ENCODE measurements around the gene BCL11A.

The BCL11A gene

DNA sequence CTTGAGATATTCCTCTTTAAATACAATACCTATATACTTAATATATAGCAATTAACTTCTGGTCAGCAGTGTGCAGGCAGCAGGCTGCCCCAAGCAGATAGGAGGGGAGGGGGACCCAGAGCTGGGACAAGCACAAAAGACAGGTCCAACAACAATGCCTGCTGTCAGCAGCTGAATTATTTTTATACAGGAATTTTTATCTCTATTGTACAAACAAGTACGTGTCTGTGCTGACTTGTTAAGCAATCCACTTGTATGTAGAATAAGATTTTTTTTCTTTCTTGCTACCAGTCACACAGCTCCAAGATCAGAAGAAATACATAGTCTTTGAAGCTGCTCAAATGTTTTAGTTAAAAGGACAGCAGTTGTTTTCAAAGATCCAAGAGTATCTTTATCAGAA, 16.7 kb downstream of the BCL11A start:
- no peak for DNase-seq (ENCODE audit: low read depth, low spot score)
- H3K36me3 ChIP-seq (ENCODE audit: insufficient read depth, low read length): no peaks in the 10 kb centered on the region
- no peak overlapping the region for H3K27ac ChIP-seq
- TF ChIP-seq POLR2AphosphoS5 (IDR thresholded peaks at IDR 0.05; ENCODE audit: borderline replicate concordance, low read depth, low read length) (no peak), FOXP2 (optimal IDR thresholded peaks at IDR 0.05; ENCODE audit: control extremely low read depth, extremely low read length, insufficient read depth) (no peak), EZH2 (IDR thresholded peaks at IDR 0.05) (no peak)
- no peak overlapping the region for H3K4me3 ChIP-seq
- H3K9ac ChIP-seq (ENCODE audit: insufficient read length): no peak overlapping the region
- no peaks in the 10 kb centered on the region for H3K9me3 ChIP-seq (ENCODE audit: low read depth, low read length)

DNA sequence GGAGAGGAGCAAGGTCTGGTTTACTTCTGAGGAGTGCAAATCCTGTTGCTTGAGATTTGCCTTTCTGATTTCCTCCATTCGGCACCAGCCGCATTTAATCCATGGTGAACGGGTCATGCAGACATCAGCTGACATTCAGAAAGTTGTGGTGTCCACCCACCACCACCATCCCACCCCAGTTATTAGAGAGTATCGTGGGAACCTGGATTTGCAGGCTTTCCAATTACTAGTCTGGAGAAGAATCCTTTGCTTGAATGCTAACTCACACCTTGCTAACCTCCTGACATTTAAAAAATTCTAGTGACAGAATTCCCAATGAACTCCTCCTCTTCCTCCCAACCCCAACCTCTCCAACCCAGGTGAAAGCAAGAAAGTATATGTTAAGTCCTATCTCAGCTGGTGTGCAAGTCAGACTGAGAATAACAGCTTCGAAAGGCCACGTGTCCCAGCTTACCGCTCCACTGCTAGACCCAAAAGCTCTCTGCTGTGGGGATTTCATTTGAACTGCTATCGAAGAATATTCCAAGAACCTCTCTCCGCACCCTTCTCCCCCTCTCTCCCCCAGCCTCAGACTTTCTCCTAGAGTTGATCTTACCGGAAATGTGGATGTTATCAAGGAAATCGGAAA, 17.7 kb downstream of the BCL11A start:
- Histone ChIP-seq H3K9me3 (ENCODE audit: low read depth, low read length) (no peaks in the 10 kb centered on the region), H3K9ac (ENCODE audit: insufficient read length) (no peak overlapping the region), H3K36me3 (ENCODE audit: insufficient read depth, low read length) (no peaks in the 10 kb centered on the region), H3K27ac (no peak overlapping the region), H3K4me3 (no peak overlapping the region)
- TF ChIP-seq POLR2AphosphoS5 (IDR thresholded peaks at IDR 0.05; ENCODE audit: borderline replicate concordance, low read depth, low read length) (no peak), FOXP2 (optimal IDR thresholded peaks at IDR 0.05; ENCODE audit: control extremely low read depth, extremely low read length, insufficient read depth) (no peak), EZH2 (IDR thresholded peaks at IDR 0.05) (no peak)
- DNase-seq (ENCODE audit: low read depth, low spot score): no peak

DNA sequence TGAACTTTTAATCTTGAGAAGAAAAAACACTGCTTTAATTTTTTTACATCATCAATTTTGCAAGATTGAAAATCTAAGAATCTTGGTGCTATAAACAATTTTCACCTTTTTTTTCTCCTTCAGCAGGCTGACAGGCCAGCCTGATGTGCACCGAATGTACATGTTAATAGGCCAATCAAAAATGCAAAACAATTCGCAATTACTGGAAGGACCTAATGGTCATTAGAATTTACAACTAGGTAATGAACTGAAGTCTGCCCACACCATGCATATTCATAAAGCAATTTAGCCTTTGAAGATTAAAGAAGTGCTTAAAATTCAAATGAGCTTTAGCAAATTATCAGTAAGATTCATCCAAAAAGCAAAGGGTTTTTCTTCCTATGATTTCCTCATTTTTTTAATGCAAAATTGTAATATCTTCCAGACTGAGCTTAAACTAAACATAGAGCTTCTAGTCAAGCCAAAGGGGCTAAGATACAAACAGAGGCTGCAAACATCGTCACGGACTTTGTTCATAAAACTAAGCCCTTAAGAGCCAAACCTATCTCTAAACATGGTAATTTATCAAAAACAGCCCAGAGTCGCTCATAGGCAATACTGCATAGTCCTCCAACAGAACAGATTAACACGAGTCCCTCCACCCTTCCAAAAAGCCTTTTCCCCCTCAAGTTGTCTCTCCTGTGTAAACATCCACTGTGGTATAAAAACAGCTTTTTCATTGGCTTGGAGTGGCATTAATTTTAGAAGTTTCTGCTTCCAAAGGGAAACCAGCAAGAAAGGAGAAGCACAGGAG, 18.4 kb downstream of the BCL11A start:
- H3K36me3 ChIP-seq (ENCODE audit: insufficient read depth, low read length): no peaks in the 10 kb centered on the region
- TF ChIP-seq POLR2AphosphoS5 (IDR thresholded peaks at IDR 0.05; ENCODE audit: borderline replicate concordance, low read depth, low read length) (no peak), EZH2 (IDR thresholded peaks at IDR 0.05) (no peak), FOXP2 (optimal IDR thresholded peaks at IDR 0.05; ENCODE audit: control extremely low read depth, extremely low read length, insufficient read depth) (no peak)
- DNase-seq (ENCODE audit: low read depth, low spot score): no peak
- no peaks in the 10 kb centered on the region for H3K9me3 ChIP-seq (ENCODE audit: low read depth, low read length)
- no peak overlapping the region for H3K27ac ChIP-seq
- H3K9ac ChIP-seq (ENCODE audit: insufficient read length): no peak overlapping the region
- no peak overlapping the region for H3K4me3 ChIP-seq

DNA sequence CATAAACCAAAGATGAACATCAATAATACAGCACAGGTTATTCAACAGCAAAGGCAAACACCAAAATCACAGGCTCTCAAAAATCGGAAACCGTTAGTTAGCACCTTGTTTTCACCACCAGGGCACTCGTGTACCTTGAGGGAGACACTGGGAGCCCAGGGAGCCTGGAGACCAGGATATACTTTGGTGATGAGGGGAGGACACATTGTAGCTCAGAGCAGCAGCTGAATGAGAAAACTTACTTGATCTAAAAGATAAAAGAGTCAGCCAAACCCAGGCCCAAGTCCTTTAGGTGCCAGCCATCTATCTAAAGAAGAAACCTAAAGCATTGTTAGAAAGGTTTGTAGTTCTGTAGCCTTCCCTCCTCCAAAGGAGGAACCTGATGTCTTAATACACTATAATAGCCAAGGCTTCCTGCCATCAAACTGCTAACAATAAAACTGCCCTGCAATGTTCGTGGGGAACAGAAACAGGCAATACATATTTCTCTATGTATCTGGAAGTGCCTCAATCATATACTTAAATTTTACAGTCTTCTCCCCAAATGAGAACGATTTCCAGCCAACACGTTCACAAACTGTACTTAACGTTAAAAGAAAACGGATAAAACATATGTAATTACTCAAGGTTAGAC, 19.3 kb downstream of the BCL11A start:
- Histone ChIP-seq H3K27ac (no peak overlapping the region), H3K36me3 (ENCODE audit: insufficient read depth, low read length) (no peaks in the 10 kb centered on the region), H3K4me3 (no peak overlapping the region), H3K9me3 (ENCODE audit: low read depth, low read length) (no peaks in the 10 kb centered on the region), H3K9ac (ENCODE audit: insufficient read length) (no peak overlapping the region)
- TF ChIP-seq FOXP2 (optimal IDR thresholded peaks at IDR 0.05; ENCODE audit: control extremely low read depth, extremely low read length, insufficient read depth) (no peak), EZH2 (IDR thresholded peaks at IDR 0.05) (no peak), POLR2AphosphoS5 (IDR thresholded peaks at IDR 0.05; ENCODE audit: borderline replicate concordance, low read depth, low read length) (no peak)
- DNase-seq (ENCODE audit: low read depth, low spot score): no peak

DNA sequence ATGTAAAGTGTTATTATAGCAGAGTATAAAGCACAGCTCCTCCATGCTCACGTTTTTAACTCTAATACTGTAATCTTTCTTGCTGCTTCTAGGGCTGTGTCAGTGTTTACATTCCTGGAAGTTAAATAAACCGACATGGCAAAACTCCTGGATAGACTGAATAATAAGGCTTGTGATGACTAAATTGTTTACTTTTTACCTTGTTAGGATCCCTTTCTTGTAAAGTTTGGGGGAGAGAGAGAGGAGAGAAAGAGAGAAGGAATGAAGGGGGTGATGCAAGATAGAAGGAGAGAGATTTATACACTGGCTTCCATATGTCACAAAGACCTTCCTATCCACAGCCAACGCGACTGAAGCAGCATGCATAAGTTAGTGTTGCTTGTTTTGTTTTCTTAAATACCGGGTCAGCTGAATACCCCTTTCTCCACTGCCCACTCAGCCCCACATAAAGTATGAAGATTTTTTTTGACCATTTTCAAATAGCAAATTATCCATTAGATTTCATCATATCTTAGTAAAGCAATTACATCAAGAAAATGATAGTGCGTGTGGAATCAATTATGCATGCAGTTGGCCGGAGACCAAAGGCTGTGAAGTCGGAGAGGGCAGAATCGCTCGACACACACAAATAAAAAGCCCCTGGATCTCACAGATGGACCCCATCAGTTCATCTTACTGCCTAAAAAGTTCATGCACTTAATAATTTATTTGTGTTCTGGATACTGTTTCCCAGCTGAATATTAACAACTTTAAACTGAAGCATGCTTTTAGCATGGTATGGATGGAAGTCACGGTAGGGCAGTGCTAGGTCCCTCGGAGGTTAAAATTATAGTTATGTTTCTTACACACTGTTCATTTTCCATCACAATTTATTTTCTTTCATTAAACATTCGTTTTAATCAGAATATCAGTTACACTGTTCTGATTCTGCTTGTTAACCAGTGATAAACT, 20.1 kb downstream of the BCL11A start:
- peak overlapping the region; percentile 47 for H3K4me3 ChIP-seq
- H3K9me3 ChIP-seq (ENCODE audit: low read depth, low read length): no peaks in the 10 kb centered on the region
- H3K36me3 ChIP-seq (ENCODE audit: insufficient read depth, low read length): no peaks in the 10 kb centered on the region
- DNase-seq (ENCODE audit: low read depth, low spot score): no peak
- H3K27ac ChIP-seq: peak overlapping the region; percentile 62
- TF ChIP-seq FOXP2 (optimal IDR thresholded peaks at IDR 0.05; ENCODE audit: control extremely low read depth, extremely low read length, insufficient read depth): no peak
- TF ChIP-seq EZH2 (IDR thresholded peaks at IDR 0.05): no peak
- no peak for TF ChIP-seq POLR2AphosphoS5 (IDR thresholded peaks at IDR 0.05; ENCODE audit: borderline replicate concordance, low read depth, low read length)
- H3K9ac ChIP-seq (ENCODE audit: insufficient read length): peak overlapping the region; percentile 32

DNA sequence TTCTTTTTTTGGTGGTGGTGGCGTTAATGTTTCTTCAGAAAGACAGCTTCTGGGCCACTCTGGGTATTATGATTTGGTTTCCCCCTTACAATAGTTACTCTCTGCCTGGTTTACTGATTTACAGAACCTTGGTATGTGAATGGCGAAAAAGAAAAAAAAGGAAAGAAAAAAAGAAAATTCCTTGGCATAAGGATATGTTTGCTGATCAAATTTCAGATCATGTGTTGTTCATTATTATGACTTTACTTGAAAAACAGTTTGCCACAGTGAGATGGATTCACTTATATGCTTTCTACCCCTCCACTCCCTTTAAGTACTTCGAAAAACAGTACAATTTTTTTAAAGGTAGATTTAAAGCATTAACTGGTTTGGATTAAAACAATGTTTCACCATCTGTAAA, 21.0 kb downstream of the BCL11A start:
- Histone ChIP-seq H3K9ac (ENCODE audit: insufficient read length) (no peak overlapping the region), H3K4me3 (no peak overlapping the region; the same call in 1 of the 2 replicates)
- TF ChIP-seq POLR2AphosphoS5 (IDR thresholded peaks at IDR 0.05; ENCODE audit: borderline replicate concordance, low read depth, low read length) (no peak), FOXP2 (optimal IDR thresholded peaks at IDR 0.05; ENCODE audit: control extremely low read depth, extremely low read length, insufficient read depth) (no peak), EZH2 (IDR thresholded peaks at IDR 0.05) (no peak)

DNA sequence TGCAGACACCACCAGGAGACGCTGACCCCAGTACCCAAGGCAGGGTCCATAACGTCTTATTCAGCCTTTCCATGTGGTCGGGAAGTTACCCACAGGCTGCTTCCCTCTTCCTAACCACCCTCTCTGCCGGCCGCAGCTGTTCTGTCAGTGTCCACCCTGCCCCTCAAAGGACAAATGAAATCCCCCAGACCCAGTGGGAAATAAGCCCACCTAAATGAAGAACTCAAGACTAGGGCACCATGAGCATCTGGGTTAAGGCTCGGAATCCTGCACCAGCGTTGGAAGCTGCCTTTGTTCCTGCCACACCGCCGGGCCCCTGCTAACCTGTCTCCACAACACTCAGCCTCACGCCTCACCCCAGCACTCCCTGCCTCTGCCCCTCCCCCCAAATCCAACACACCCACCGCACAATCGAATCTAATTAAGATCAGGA, 21.7 kb downstream of the BCL11A start:
- peak overlapping the region; percentile 62; the same call in 1 of the 2 replicates for H3K27ac ChIP-seq
- H3K9ac ChIP-seq (ENCODE audit: insufficient read length): no peak overlapping the region
- no peaks in the 10 kb centered on the region for H3K9me3 ChIP-seq (ENCODE audit: low read depth, low read length)
- H3K36me3 ChIP-seq (ENCODE audit: insufficient read depth, low read length): no peaks in the 10 kb centered on the region
- TF ChIP-seq POLR2AphosphoS5 (IDR thresholded peaks at IDR 0.05; ENCODE audit: borderline replicate concordance, low read depth, low read length) (no peak), EZH2 (IDR thresholded peaks at IDR 0.05) (no peak)
- H3K4me3 ChIP-seq: no peak overlapping the region
- no peak for DNase-seq (ENCODE audit: low read depth, low spot score)

More for the DNA sequence above, 21.0 kb downstream of the BCL11A start:
- peak overlapping the region; percentile 62 for H3K27ac ChIP-seq
- H3K36me3 ChIP-seq (ENCODE audit: insufficient read depth, low read length): no peaks in the 10 kb centered on the region
- H3K9me3 ChIP-seq (ENCODE audit: low read depth, low read length): no peaks in the 10 kb centered on the region
- DNase-seq (ENCODE audit: low read depth, low spot score): no peak

All from SK-N-MC (cell line).